Esophagus squamous epithelium (tissue), 5 donors: ENCODE data around the gene ARID2. TPM values are rescaled to one million over a fixed set of nuclear protein-coding genes. Genes with fewer than 3 reads are reported as not detected.

Source experiments
- DNase-seq: peaks from one replicate; lab custom pipeline; 2025; lab: John Stamatoyannopoulos, UW
- H3K27ac ChIP-seq, 4 donors: fragments of 200-600 bp; sonication (generic); one replicate each; pipeline ENCODE4 v1.5.1; 2016 to 2019; ENCODE audit warnings: mild to moderate bottlenecking in 1 of 4
- H3K27me3 ChIP-seq, 4 donors: fragments of 200-600 bp; sonication (generic); 1 replicate in 3 of 4; 2 replicates in 1 of 4; pipeline versions ENCODE4 v1.5.1 to v1.6.0; 2017 to 2021; ENCODE audit warnings: antibody characterized with exemption in 1 of 4
- H3K36me3 ChIP-seq, 3 donors: fragments of 200-600 bp; sonication (generic); one replicate each; pipeline ENCODE4 v1.5.1; 2016 to 2019
- H3K4me1 ChIP-seq, 3 donors: fragments of 200-600 bp; sonication (generic); one replicate each; pipeline ENCODE4 v1.5.1; 2017 to 2019
- H3K4me3 ChIP-seq, 4 donors: fragments of 200-600 bp; sonication (generic); 1 replicate in 3 of 4; 2 replicates in 1 of 4; pipeline ENCODE4 v1.5.1; 2016 to 2019; ENCODE audit warnings: mild to moderate bottlenecking in 2 of 4, moderate library complexity in 1 of 4
- H3K9me3 ChIP-seq, 3 donors: fragments of 200-600 bp; sonication (generic); one replicate each; pipeline ENCODE4 v1.5.1; 2016 to 2019
- POLR2A ChIP-seq, 4 donors: fragments of 450-650 bp; IDR thresholded peaks; one replicate each; pipeline ENCODE4 v1.6.1; 2017; ENCODE audit warnings: antibody characterized with exemption in 4 of 4, mild to moderate bottlenecking in 4 of 4, moderate library complexity in 3 of 4
- WGBS, 2 donors: methylation state at CpG; one replicate each; pipeline ENCODE4 v1.1.5; 2018; 5-methylcytosine and 5-hydroxymethylcytosine counted together
- intact Hi-C: fragments of 100-400 bp; cut with DNase I; formaldehyde crosslinking; loops from one replicate; pipeline ENCODE4 v1.15.0; 2022
- total RNA-seq, 4 donors: library from RNA; depleted of rRNA; stranded (reverse); fragments of >200 nt; gene quantifications; one replicate each; pipeline ENCODE4 v1.1.0, GENCODE V29; 2016
- TF ChIP-seq, protein P1 (sequence below), 6 experiments: fragments of 450-650 bp in 4 of 6; fragments of 200-600 bp in 2 of 6; sonication (generic) in 2 of 6; IDR thresholded peaks; one replicate each; pipeline ENCODE4 v1.5.1; 2016 to 2019; ENCODE audit warnings: antibody characterized with exemption in 6 of 6, mild to moderate bottlenecking in 4 of 6, moderate library complexity in 4 of 6
- donor health status: DM: yes; HTN: yes; CAD: no.

Gene ARID2
- total RNA-seq, 4 donors from 2014 or later: 15.3 to 38.1 (median 22.1) TPM

DNA sequence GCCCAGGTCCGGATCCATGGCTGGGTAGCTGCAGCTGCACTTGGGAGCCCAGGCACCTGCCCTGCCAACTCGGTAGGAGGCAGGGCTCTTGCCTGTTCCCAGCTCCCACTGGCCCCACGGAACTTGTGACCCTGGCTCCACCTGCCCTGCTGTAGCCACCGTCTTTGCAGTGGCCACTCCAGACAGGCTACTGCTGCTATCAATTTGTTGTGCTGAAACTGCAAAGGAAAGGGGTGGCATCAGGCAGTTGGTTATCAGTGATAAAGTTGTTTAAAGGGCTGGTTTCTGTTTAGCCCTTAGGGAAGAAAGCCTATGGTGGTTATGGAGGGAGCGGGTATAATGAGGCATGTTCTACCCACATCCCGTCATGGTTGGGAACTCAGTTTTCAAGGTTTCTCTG, 32.1 kb upstream of the ARID2 start:
- 73 to 97% methylated on average over 5 to 6 of the region's 6 CpGs for WGBS, 2 donors
- Histone ChIP-seq H3K4me1 (no peaks in the 10 kb centered on the region), H3K9me3 (no peaks in the 10 kb centered on the region), H3K36me3 (no peaks in the 10 kb centered on the region), H3K27me3 (no peaks in the 10 kb centered on the region), H3K4me3 (no peak overlapping the region), H3K27ac (no peak overlapping the region)
- TF ChIP-seq, protein P1, sequence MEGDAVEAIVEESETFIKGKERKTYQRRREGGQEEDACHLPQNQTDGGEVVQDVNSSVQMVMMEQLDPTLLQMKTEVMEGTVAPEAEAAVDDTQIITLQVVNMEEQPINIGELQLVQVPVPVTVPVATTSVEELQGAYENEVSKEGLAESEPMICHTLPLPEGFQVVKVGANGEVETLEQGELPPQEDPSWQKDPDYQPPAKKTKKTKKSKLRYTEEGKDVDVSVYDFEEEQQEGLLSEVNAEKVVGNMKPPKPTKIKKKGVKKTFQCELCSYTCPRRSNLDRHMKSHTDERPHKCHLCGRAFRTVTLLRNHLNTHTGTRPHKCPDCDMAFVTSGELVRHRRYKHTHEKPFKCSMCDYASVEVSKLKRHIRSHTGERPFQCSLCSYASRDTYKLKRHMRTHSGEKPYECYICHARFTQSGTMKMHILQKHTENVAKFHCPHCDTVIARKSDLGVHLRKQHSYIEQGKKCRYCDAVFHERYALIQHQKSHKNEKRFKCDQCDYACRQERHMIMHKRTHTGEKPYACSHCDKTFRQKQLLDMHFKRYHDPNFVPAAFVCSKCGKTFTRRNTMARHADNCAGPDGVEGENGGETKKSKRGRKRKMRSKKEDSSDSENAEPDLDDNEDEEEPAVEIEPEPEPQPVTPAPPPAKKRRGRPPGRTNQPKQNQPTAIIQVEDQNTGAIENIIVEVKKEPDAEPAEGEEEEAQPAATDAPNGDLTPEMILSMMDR (IDR thresholded peaks at IDR 0.05): no peak
- TF ChIP-seq POLR2A (IDR thresholded peaks at IDR 0.05): no peak
- intact Hi-C loops: no loop called here
- DNase-seq: no peak

DNA sequence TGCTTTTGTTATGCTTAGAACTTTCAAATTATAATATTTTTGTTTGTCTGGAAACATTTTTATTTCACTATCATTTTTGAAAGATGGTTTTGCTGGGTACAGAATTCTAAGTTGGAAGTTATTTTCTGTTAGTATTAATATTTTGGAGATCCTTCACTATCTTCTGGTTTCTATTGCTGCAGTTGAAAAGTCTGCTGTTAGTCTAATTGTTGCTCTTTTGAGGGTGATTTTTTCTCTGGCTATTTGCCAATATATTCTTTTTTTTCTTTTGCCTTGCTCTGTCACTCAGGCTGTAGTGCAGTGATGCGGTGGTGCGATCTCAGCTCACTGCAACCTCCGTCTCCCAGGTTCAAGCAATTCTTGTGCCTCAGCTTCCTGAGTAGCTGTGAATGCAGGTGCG, 28.2 kb upstream of the ARID2 start:
- DNase-seq: no peak
- Histone ChIP-seq H3K27me3 (no peaks in the 10 kb centered on the region), H3K4me1 (no peaks in the 10 kb centered on the region)

DNA sequence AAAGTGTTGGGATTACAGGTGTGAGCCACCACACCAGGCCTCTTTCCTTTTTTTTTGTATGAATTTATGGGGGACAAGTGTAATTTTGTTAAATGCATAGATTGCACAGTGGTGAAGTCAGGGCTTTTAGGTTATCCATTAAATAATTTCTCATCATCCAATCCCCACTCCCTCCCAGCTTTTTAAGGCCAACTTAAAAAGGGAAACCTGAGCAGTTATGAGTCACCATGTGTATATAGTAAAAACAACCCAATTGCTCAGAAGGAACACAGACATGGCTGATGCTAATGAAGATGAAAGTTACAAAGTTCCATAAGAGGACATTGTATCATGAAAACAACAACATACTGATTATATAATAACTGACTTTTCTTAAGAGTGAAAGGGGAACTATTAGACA, 25.6 kb upstream of the ARID2 start:
- H3K9me3 ChIP-seq: no peaks in the 10 kb centered on the region
- no peaks in the 10 kb centered on the region for H3K36me3 ChIP-seq
- intact Hi-C loops: no loop called here
- TF ChIP-seq, protein P1 (IDR thresholded peaks at IDR 0.05): no peak
- no peaks in the 10 kb centered on the region for H3K4me1 ChIP-seq
- H3K27me3 ChIP-seq: no peaks in the 10 kb centered on the region
- H3K4me3 ChIP-seq: no peak overlapping the region
- no peak for DNase-seq
- no peak overlapping the region for H3K27ac ChIP-seq

More for the DNA sequence above, 28.2 kb upstream of the ARID2 start:
- TF ChIP-seq, protein P1 (IDR thresholded peaks at IDR 0.05): no peak
- no peak for TF ChIP-seq POLR2A (IDR thresholded peaks at IDR 0.05)
- Histone ChIP-seq H3K27ac (no peak overlapping the region), H3K36me3 (no peaks in the 10 kb centered on the region), H3K4me3 (no peak overlapping the region), H3K9me3 (no peaks in the 10 kb centered on the region)
- 92 to 100% methylated on average over 4 of the region's 4 CpGs for WGBS, 2 donors
- intact Hi-C loops: no loop called here

- Histone ChIP-seq H3K4me1 (no peaks in the 10 kb centered on the region), H3K27ac (no peak overlapping the region), H3K4me3 (no peak overlapping the region), H3K27me3 (no peaks in the 10 kb centered on the region), H3K9me3 (no peaks in the 10 kb centered on the region), H3K36me3 (no peaks in the 10 kb centered on the region)
- 96 to 100% methylated on average over 2 of the region's 2 CpGs for WGBS, 2 donors
- no peak for DNase-seq
- intact Hi-C loops: no loop called here
- TF ChIP-seq, protein P1 (IDR thresholded peaks at IDR 0.05): no peak
- TF ChIP-seq POLR2A (IDR thresholded peaks at IDR 0.05): no peak
Measured at GRCh38 chr12:45704968-45705367, 24.5 kb upstream of the ARID2 start.

DNA sequence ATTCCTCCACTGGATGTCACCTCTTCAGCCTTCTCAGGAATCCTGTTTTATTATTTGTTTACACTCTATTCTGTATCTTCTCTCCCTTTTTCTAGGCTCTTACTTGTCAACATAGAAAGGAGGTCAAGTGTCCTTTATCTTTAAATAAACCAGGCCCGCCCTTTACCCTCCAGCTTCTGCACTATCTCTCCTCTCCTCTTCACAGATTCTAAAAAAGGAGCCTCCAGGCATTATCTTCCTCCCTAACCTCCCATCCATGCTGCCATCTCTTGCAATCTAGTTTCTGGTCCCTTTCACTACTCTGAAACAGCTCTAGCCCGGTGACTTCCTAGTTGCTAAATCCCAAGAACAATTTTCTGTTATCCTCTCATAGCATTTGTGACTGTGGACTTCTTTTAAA, 24.1 kb upstream of the ARID2 start:
- Histone ChIP-seq H3K4me3 (no peak overlapping the region), H3K27ac (no peak overlapping the region), H3K27me3 (no peaks in the 10 kb centered on the region), H3K36me3 (no peaks in the 10 kb centered on the region), H3K9me3 (no peaks in the 10 kb centered on the region), H3K4me1 (no peaks in the 10 kb centered on the region)
- intact Hi-C loops: no loop called here
- DNase-seq: no peak
- TF ChIP-seq, protein P1 (IDR thresholded peaks at IDR 0.05): no peak
- no peak for TF ChIP-seq POLR2A (IDR thresholded peaks at IDR 0.05)
- WGBS, 2 donors: 88 to 91% methylated on average over 2 of the region's 2 CpGs
